GM18520 (cell line): Measurements from ENCODE around the gene CNTN4.

Experiments
- ATAC-seq: cut with Tn5 transposase; IDR thresholded peaks from one replicate; pipeline ENCODE4 v1.9.1; 2021; ENCODE audit not compliant: unreplicated experiment

Gene CNTN4

GRCh38 chr3:2148561-2149340, 50.1 kb downstream of the CNTN4 start:
- ATAC-seq: no peak

DNA sequence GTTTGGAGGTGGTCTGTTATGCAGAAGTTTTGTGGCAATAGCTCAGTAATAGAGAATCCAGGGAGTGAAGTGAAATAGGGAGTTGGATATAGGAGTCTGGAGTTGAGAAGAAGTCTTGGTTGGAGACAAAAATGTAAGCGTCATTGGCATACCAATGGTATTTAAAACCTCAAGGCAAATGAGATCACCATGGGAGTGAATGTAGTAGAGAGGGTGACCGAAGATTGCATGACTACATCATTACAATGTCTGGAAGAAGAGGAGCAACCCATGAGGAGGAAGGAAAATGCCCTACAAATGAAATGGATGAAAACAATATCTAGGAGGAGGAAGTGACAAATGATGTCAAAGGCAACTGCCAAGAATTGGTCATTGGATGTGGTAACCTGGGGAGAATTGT, 54.4 kb downstream of the CNTN4 start:
- ATAC-seq: no peak

- ATAC-seq: no peak
Measured at GRCh38 chr3:2153547-2153946, 54.9 kb downstream of the CNTN4 start.

DNA sequence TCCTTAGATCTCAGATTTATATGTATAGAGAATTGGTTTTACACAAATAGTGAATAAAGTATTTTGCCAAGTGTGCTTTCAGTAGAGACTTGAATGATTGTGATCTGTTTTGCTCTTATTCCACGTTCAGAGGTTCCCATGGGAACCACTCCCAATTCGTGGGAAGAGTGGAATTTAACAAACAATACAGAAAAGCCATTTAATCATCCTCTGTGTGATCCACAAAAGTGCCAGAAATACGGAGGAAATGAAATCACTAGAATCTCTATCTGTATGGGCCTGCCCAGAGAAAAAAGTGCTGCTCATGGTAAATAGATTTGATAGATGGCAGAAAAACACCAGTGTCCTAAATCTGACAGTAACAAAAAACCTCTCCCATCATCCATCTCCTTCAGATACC, 56.0 kb downstream of the CNTN4 start:
- no peak for ATAC-seq

DNA sequence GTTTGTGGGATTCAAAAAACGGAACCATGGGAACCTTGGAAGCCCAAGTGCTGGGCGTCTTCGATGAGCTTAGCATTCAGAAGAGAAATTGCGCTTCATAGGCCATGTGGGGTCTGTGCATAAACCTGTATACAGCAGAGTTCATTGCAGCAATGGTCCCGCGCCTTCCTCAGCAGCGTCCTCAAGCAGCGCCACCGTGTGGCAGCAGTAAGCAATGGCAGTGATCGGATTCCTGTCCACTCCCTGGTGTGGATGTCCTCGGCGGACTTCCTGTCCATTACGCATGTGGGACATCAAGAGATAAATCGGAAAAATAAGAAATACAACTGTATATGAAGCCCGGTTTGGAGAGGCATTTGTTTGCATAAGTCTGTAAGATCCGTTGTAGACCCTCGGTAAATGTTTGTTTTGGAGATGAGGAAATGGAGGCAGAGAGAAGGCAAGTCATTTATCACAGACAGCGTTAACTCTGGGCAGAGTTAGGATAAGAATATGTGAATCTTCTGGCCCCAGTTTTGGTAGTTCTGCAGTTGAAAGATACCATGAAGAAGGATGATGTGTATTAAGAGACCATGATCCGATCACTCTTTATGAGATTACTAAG, 57.7 kb downstream of the CNTN4 start:
- no peak for ATAC-seq

GRCh38 chr3:2158828-2159227, 60.2 kb downstream of the CNTN4 start:
- ATAC-seq: no peak

GRCh38 chr3:2166552-2166951, 67.9 kb downstream of the CNTN4 start:
- ATAC-seq: no peak

DNA sequence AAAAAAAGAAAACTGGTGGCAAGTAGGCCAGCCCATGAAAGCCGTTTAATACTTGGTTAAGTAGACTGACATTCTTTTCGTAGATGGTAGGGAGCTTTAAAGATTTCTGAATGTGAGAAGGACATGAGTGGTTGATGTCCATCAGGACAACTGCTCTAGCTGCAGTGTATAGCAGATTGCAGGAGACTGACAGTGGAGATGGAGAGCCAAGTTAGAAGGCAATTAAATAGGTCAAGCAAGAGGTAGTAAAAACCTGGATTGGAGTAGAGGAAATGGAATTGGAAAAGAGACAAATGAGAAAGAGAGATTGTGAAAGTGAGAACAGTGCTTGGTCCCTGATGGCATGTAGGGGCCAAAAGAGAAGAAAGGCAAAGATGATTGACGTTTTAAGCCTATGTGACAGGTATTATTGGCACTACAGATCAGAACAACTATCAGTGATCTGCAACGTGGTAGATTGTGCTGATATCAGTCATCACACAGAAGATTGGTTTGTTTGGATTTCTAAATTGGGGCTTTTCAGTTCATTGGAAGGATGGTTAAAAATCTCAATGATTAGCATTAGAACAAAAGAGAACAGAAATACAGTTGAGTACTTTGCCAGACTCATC, 74.0 kb downstream of the CNTN4 start:
- ATAC-seq: no peak

- no peak for ATAC-seq
Measured at GRCh38 chr3:2180634-2181033, 82.0 kb downstream of the CNTN4 start.

- ATAC-seq: no peak
Measured at GRCh38 chr3:2198776-2199279, 100.2 kb downstream of the CNTN4 start.

DNA sequence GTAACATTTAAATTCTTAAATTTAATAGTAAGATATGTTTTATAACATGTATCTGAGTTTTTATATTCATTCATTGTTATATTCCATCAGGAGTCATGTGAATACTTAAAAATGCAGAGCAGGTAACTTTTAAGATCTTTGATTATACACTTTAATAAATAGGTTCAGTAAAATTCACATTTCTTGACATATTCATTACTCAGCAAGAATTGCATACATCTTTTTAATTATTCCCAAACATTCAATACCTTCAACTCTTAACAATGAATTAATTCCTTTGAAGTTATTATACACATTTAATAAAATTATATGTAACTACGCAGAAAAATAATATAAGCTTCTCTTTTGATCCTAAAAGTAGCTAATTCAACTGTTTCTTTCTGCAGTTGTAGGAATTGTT, 105.4 kb downstream of the CNTN4 start:
- ATAC-seq: no peak

GRCh38 chr3:2205692-2206091, 107.0 kb downstream of the CNTN4 start:
- no peak for ATAC-seq

DNA sequence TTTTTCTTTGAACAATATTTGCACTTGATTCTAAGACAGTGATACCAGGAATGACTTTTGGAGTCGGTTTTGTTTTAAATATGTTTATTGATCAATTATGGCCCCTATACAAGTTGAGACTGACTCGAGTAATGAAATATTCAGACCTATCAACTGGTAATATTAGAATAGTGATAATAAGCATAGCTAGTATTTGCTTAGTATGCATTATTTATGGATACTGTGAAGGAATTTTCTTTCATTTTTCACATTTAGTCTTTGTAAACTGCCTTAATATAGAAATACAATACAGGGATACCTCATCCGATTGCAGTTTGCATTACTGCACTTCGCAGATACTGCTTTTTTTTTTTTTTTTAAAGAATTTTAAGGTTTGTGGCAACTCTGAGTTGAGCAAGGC, 107.9 kb downstream of the CNTN4 start:
- ATAC-seq: no peak

- ATAC-seq: no peak
Measured at GRCh38 chr3:2211568-2211967, 112.9 kb downstream of the CNTN4 start.

DNA sequence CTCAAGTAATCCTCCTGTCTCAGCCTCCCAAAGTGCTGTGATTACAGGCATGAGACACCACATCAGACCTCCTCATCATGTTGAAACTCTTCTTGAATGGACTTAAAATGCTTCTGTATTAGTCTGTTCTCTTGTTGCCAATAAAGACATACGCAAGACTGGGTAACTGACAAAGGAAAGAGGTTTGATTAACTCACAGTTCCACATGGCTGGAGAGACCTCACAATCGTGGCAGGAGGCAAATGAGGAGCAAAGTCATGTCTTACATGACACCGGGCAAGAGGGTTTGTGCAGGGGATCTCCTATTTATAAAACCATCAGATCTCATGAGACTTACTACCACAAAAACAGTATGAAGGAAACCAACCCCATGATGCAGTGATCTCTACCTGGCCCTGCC, 113.5 kb downstream of the CNTN4 start:
- no peak for ATAC-seq

DNA sequence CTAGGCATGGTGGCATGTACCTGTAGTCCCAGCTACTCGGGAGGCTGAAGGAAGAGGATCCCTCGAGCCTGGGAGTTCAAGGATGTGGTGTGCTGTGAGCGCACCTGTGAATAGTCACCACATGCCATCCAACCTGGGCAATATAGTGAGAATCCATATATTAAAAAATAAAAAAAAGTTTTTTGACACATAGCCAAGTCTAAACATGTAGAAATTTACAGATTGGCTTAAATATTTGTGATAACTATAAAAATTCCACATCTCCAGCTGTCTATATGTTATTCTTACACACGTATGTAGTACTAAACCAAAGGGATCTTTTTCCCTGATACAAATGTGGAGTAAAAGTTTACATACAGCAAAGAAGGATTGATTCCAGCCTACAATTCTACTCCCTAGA, 119.7 kb downstream of the CNTN4 start:
- no peak for ATAC-seq

GRCh38 chr3:2218816-2219215, 120.2 kb downstream of the CNTN4 start:
- ATAC-seq: no peak

DNA sequence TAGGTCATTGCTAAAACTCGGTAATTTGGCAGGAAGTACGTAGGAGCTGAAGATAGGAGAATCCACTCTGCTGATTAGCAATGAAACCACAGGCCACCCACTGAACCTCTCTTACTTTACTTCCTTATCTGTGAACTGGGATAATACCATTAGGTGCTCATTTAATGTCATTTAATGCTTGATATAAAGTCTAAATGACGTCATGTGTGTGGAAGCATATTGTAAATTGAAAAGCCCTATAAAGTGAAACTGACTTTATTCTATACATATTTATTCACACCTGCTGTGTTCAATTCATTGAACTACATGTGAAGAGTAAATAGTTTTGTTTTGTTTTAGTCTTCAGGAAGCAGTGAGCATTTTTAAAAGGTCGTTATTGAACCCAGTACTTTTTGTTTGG, 137.5 kb downstream of the CNTN4 start:
- no peak for ATAC-seq

GRCh38 chr3:2244137-2244536, 145.5 kb downstream of the CNTN4 start:
- ATAC-seq: no peak

- ATAC-seq: no peak
Measured at GRCh38 chr3:2246873-2247648, 148.4 kb downstream of the CNTN4 start.

DNA sequence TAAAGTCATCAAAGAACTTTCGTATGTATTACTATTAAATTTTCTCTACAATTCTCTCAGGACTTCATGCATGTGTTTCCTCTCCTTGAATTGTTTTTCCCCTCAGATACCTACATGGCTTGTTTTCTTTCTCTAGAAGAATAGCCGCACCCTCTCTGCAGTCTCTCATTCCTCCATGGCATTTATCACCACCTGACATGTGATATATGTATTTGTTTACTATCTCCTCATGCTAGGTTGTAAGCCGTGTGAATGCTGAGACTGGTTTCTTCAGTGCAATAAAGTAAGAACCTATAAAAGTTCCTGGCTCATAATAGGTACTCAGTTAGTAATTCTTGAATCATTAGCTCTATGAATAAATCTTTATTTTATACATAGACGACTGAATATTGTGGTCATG, 149.2 kb downstream of the CNTN4 start:
- ATAC-seq: no peak
